Airway epithelial cell (primary cell): ENCODE data around the gene SIGLEC5. TPM values are rescaled to one million over a fixed set of nuclear protein-coding genes. Genes with fewer than 3 reads are reported as not detected.

Experiments used
- total RNA-seq: library from RNA; depleted of rRNA; stranded (reverse); fragments of >200 nt; gene quantifications from 2 replicates; pipeline ENCODE4 v1.2.3, GENCODE V29; 2015

The SIGLEC5 gene
- total RNA-seq, result not detected in 2 replicates

GRCh38 chr19:51630315-51630714, at the start of gene SIGLEC5:
TSS of gene SIGLEC5 (minus strand) at chr19:51630401. CDS start at chr19:51630335, 66 bp downstream.

GRCh38 chr19:51646730-51647129, 16.5 kb upstream of the SIGLEC5 start, which contains the start of gene SIGLEC14:
TSS of gene SIGLEC14 (minus strand) at chr19:51646825. CDS start at chr19:51646759, 66 bp downstream.

GRCh38 chr19:51570962-51571575, 59.1 kb downstream of the SIGLEC5 start, which contains the start of gene ZNF175:
TSS of gene ZNF175 (plus strand) at chr19:51571283. CDS start at chr19:51573330, 2,047 bp downstream.

Other genes with a start within 250 kb of the SIGLEC5 start
- not detected in 2 replicates for gene LIM2, start 242.4 kb downstream of the SIGLEC5 start, total RNA-seq
- not detected in 2 replicates for gene C19orf84, start 239.8 kb downstream of the SIGLEC5 start, total RNA-seq
- not detected in 2 replicates for gene SIGLEC10, start 212.8 kb downstream of the SIGLEC5 start, total RNA-seq
- not detected in 2 replicates for gene SIGLEC8, start 171.9 kb downstream of the SIGLEC5 start, total RNA-seq
- not detected in 2 replicates for gene CEACAM18, start 151.9 kb downstream of the SIGLEC5 start, total RNA-seq
- gene SIGLEC12, start 128.6 kb downstream of the SIGLEC5 start, total RNA-seq, result not detected in 2 replicates
- gene SIGLEC6, start 98.7 kb downstream of the SIGLEC5 start, total RNA-seq, result not detected in 2 replicates
- gene ZNF175, start 59.1 kb downstream of the SIGLEC5 start, total RNA-seq, result 0.19 and 1.4 TPM in 2 replicates
- gene SIGLEC14, start 16.4 kb upstream of the SIGLEC5 start, total RNA-seq, result not detected in 2 replicates
- gene SPACA6, start 62.9 kb upstream of the SIGLEC5 start, total RNA-seq, result 2.6 and 5.9 TPM in 2 replicates
- gene HAS1, start 93.6 kb upstream of the SIGLEC5 start, total RNA-seq, result 0.42 and 0.65 TPM in 2 replicates
- not detected in 2 replicates for gene FPR1, start 121.5 kb upstream of the SIGLEC5 start, total RNA-seq
- not detected in 2 replicates for gene FPR2, start 130.8 kb upstream of the SIGLEC5 start, total RNA-seq
- gene FPR3, start 164.8 kb upstream of the SIGLEC5 start, total RNA-seq, result not detected in 2 replicates